ENCODE results near the gene CHERP. TPM values are rescaled to one million over a fixed set of nuclear protein-coding genes. Genes with fewer than 3 reads are reported as not detected.
A peak's percentile ranks its signal among the peaks of the same experiment; 100 is the strongest.

CHERP gene
- total RNA-seq: 100 to 1,000 TPM in 1 of 2 donors, 10 to 100 TPM in 1; 54.9 to 117 TPM

GRCh38 chr19:16542045-16542909 is at the start of gene CHERP:
TSS of gene CHERP (minus strand) at chr19:16542437. CDS start at chr19:16542378, 59 bp downstream.
- DNase-seq (ENCODE audit: low spot score in 2 of 2) (peak; percentile 90 to 94), ATAC-seq (peak; percentile 85 to 86)
- H3K27ac Mint-ChIP-seq: peak within 1 kb of the TSS; percentile 95 to 97
- no peaks in the 10 kb centered on the region for H3K9me3 Mint-ChIP-seq
- peaks cover 42 to 44% of the 10 kb centered on the region in 2 donors for H3K36me3 Mint-ChIP-seq

- peaks cover 0 to under 1% of the 10 kb centered on the region in 2 donors for H3K36me3 Mint-ChIP-seq
- DNase-seq (ENCODE audit: low spot score in 2 of 2): no peak
- H3K9me3 Mint-ChIP-seq: no peaks in the 10 kb centered on the region
- no peak overlapping the region for H3K27ac Mint-ChIP-seq
- no peak for ATAC-seq
Measured at GRCh38 chr19:16590876-16591802, 48.9 kb upstream of the CHERP start.

DNA sequence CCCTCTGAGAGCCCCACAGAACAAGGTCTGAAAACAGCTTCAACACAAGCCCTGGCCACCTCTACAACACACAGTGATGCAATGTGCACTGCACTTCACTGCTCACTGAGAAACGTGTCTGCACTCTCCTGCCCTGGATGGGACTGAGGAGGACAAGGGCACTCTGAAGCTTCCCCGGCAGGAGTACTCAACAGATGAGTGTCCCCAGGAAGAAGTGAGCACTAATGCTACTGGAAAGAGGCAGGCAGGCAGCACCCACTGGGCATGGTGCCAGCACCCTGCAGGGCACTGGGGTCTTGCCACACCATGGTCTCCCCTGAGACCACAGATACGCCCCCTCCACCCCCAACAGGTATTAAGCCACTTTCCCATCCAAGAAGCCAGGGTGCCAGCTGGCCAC is 47.7 kb upstream of the CHERP start:
- no peak for ATAC-seq
- Mint-ChIP-seq H3K9me3 (no peaks in the 10 kb centered on the region), H3K36me3 (peaks cover 0 to 7% of the 10 kb centered on the region in 2 donors), H3K27ac (peak overlapping the region in 1 of 2 donors; percentile 94)
- DNase-seq (ENCODE audit: low spot score in 2 of 2): no peak

- no peak for DNase-seq (ENCODE audit: low spot score in 2 of 2)
- ATAC-seq: no peak
- H3K27ac Mint-ChIP-seq: peak overlapping the region; percentile 77 to 94
- peaks cover 0 to 7% of the 10 kb centered on the region in 2 donors for H3K36me3 Mint-ChIP-seq
- H3K9me3 Mint-ChIP-seq: no peaks in the 10 kb centered on the region
Measured at GRCh38 chr19:16588824-16589577, 46.8 kb upstream of the CHERP start.

DNA sequence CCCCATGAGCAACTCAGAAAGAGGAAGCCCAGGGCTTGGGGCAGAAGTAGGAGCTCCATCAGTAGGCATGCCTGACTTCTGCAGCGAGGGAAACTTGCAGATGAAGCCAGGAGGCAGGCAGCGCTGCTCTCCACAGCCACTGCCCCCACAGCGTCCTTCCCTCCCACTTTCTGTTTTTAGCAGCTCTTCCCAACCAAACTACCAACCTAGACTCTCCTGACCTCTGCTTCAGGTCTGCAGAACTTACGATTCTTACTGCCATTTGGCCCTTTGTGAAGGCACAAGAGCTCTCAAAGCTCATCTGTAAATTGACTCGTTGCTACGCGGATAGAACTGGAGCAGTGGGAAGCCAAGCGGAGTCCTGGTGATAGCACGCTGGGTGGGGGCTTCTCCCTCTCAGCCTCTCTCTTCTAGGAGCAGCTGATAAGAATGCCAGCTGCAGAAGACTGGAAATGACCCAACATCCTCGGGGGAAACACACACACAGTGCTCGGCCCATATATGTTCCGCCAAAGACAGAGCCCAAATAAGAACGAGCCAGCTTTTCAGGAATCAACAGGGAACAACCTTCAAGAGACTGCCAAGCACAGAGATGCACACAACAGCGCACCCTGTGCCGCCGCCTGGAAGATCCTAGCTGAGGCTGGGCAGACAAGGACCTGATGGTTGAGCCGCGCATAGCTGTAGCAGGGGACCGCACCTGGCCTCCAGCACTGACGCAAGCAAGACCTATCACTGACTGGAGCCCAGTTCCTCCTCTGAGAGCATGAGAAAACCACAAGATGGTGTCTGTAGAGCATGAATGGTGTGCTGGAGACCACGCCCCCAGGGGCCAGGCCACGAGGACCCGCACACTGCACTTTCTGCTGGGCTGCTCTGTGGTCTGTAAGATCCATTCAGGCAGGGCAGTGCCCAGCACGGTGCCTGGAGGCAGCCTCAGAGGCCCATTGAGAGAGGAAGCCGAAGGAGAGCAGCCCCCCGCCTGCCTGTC is 45.9 kb upstream of the CHERP start:
- ATAC-seq: peak; percentile 63 to 68
- peak; percentile 58 to 78 for DNase-seq (ENCODE audit: low spot score in 2 of 2)
- Mint-ChIP-seq H3K27ac (peak overlapping the region; percentile 77 to 94), H3K9me3 (no peaks in the 10 kb centered on the region), H3K36me3 (peaks cover 0 to 7% of the 10 kb centered on the region in 2 donors)

DNA sequence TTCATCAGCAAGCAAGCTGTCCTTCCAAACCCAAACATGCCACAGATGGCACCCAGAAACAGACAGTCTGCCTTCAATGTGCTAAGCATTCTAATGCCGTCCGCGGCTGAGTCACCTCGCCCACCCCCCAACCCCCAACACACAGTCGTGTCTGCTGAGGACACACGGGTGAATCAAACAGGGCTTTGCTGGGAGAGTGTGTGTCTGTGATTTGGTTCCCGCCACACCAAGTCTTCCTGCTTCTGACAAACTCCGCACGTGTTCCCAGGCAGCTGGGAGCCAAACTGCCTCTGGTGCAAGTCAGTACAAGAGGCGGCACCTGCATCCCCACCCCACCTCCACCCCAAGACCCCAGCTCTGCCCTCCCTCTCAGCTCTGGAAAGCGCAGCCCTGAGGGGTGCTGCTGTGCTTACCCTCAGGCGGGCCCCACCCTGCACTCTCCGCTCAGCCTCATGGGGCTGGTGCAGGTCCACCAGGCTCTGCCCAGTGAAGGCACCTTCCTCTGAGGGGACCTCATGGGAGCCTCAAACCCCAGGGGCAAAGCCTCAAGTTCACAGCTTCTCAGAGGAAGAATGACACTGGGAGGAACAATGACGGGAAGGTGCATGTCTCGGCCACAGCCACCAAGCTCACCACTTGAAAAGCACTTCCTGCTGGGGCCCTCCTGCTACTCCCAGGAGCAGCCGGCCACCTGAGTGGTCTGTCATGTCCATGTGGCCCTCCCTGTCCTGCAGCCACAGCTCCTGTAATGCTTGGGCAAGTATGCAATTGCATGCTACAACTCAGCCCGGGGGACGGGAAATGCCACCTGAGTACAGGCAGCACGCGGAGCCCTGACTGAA is 45.0 kb upstream of the CHERP start:
- DNase-seq (ENCODE audit: low spot score in 2 of 2): peak; percentile 47 to 77
- no peaks in the 10 kb centered on the region for H3K9me3 Mint-ChIP-seq
- H3K27ac Mint-ChIP-seq: peak overlapping the region; percentile 83 to 94
- peak; percentile 10 to 32 for ATAC-seq
- H3K36me3 Mint-ChIP-seq: peaks cover 0 to 7% of the 10 kb centered on the region in 2 donors

DNA sequence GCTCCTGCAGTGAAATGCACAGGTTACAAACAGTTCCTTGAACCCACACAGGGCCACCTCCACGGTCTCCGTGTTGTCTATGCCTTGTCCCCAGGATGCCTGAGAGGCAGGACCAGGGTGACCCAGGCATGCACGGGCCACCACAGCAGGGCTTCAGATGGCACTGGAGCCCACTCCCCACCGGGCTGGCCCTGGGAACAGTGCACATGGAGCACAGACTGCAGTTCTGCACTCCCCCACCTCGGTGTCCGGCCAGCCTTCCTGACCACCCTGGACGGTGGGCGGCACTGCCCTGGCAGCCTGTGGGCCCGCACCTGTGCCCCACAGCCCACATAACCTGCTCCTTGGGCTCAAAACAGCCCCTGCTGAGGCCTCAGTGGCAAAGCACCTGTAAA is 44.2 kb upstream of the CHERP start:
- DNase-seq (ENCODE audit: low spot score in 2 of 2): no peak
- Mint-ChIP-seq H3K36me3 (peaks cover 0 to 7% of the 10 kb centered on the region in 2 donors), H3K9me3 (no peaks in the 10 kb centered on the region), H3K27ac (peak overlapping the region; percentile 83 to 94)
- no peak for ATAC-seq

- peak in 1 of 2 donors; percentile 79 for DNase-seq (ENCODE audit: low spot score in 2 of 2)
- Mint-ChIP-seq H3K9me3 (no peaks in the 10 kb centered on the region), H3K27ac (peak overlapping the region; percentile 83 to 94)
Measured at GRCh38 chr19:16585808-16586476, 43.7 kb upstream of the CHERP start.

GRCh38 chr19:16585094-16585801 is 43.0 kb upstream of the CHERP start:
- DNase-seq (ENCODE audit: low spot score in 2 of 2) (no peak), ATAC-seq (no peak)
- Mint-ChIP-seq H3K9me3 (no peaks in the 10 kb centered on the region), H3K36me3 (peaks cover 0 to 7% of the 10 kb centered on the region in 2 donors), H3K27ac (peak overlapping the region; percentile 83 to 94)

More at GRCh38 chr19:16585808-16586476, 43.7 kb upstream of the CHERP start:
- peak; percentile 19 to 39 for ATAC-seq
- H3K36me3 Mint-ChIP-seq: peaks cover 0 to 7% of the 10 kb centered on the region in 2 donors

DNA sequence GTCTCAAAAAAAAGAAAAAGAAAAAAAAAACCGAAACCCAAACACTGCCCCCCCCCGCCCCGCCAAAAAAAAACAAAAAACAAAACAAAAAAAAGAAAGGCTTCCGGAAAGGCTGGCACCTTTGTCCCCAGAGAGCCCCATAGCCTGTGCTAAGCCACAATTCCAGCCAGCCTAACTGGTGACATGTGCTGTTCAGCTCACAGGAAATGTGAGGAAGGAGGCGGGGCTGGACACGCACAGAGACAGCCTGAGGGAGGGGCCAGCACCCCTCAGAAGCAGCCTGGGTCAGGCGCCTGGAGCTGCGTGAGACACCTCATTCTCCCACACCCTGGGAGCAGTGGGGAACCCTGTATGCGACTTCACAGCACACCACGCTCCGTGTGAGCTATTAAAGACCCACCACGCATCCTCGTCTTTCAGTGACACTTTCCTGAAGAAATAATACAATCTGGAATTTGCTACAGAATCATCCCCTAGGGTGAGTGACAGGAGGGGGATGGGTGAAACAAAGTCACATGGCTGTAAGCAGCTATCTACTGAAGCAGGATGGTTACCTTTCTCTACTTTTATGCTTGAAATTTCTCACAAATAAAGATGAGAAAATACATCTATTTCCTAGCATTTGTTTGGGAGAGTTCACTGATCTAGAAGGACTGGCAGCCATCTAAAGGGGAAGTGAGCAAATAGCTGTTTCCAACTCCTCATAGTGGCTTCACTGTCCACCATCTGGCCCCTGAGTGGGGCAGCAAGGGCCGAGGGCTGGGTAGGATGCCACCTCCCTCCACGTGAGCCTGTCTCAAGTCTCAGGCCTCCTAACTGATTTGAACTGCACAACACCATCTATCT is 42.2 kb upstream of the CHERP start:
- Mint-ChIP-seq H3K27ac (peak overlapping the region; percentile 87 to 94), H3K36me3 (peaks cover 0 to 7% of the 10 kb centered on the region in 2 donors), H3K9me3 (no peaks in the 10 kb centered on the region)
- ATAC-seq (peak; percentile 71 to 84), DNase-seq (ENCODE audit: low spot score in 2 of 2) (peak; percentile 84 to 90)

DNA sequence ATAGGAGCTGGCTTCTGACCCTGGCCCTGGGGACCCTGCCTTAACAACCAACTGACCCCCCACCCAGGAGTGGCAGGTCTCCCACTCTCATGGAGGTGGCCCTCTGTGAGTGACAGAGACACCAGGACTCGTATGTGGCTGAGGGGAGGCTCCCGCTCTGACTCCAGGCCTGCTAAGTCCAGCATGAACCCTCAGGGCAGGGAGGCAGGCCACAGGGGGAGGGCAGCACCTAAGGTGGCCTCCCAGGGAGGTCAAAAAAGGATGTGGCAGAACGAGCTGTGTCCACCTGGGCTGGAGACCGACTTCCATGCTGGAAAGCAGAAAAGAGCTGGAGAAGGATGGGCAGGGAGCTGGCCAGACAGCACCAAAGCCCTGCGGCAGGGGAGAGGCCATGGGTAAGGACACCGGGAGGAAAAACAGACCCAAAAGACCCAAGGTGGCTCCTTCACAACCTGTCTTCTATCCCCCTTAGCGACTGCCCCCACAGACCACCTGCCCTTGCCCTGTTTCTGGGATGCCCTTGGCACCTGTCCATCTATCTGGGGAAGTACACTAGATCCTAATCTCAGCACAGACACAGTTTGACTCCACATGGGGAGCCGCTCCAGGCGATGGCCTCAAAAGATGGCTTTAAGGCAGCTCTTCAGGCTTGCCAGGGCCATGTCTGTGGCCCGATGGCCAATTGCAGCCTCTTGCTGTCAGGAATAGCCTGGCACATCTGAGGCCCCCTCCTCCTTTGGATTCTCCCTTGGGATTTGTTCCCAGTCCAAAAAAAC is 40.4 kb upstream of the CHERP start:
- Mint-ChIP-seq H3K27ac (peak overlapping the region; percentile 74 to 94), H3K36me3 (peaks cover 0 to 7% of the 10 kb centered on the region in 2 donors)

DNA sequence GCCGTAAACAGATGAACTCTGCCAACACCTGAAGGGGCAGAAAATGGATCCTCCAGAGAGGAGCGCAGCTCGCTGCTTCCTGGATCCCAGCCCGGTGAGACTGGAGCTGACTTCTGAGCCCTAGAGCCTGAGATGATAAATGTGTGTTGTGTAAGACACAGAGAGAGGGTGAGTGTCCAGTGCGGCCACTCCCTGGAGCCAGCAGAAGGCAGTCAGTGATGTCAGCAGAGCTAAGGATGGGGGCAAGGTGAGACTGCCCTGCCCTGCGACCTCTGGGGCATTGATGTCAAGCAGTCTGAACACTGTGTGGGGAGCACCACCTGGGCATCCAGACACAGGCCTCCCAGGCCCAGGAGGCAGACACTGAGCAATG is 39.7 kb upstream of the CHERP start:
- DNase-seq (ENCODE audit: low spot score in 2 of 2): no peak
- ATAC-seq: no peak
- peaks cover 0 to 7% of the 10 kb centered on the region in 2 donors for H3K36me3 Mint-ChIP-seq
- no peaks in the 10 kb centered on the region for H3K9me3 Mint-ChIP-seq
- peak overlapping the region in 1 of 2 donors; percentile 82 for H3K27ac Mint-ChIP-seq

More for the DNA sequence above, 40.4 kb upstream of the CHERP start:
- ATAC-seq: no peak
- no peaks in the 10 kb centered on the region for H3K9me3 Mint-ChIP-seq
- DNase-seq (ENCODE audit: low spot score in 2 of 2): no peak
